IPS-NIHi11 (cell line): Measurements from ENCODE around the gene TMEM238L.
A peak's percentile ranks its signal among the peaks of the same experiment; 100 is the strongest.
"Not testable (repeated sequence)": the region's sequence is repeated elsewhere in the genome, so short reads cannot be mapped to it uniquely, and the experiment has no call there.

Experiments
- DNase-seq: peaks from one replicate; pipeline ENCODE4 v3.0.0; 2012; ENCODE audit warnings: mixed read lengths, low spot score

TMEM238L gene, protein sequence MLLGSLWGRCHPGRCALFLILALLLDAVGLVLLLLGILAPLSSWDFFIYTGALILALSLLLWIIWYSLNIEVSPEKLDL

DNA sequence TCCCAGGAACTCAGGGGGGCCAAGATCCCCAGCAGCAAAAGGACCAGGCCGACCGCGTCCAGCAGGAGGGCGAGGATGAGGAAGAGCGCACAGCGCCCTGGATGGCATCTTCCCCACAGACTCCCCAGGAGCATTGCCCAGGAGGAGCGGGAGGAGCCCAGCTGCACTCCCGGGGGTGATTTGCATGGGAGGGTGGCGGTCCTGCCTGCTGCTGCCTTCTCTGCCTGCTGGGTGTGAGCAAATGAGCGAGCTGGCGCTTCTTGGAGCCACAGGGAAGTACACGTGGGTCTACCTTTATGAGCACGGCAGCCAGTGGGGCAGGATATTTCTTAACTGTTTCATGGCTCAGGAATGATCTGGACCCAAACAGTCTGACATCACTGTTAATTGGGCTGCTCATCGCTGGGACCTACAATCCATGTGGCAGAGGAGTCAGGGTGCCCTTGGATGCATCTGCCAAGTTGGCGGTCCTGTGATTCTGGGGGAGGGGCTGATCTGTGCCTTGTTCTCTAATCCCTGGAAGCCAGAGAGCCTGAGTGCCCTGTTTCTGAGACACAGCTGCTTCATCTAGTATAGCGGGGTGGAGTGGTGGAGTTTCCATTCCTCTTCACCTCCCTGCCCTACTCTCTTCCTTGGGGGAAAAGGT is at the start of gene TMEM238L:
Gene TMEM238L, minus strand, starts transcription at position 270 of the 646 bp plus-strand sequence. Its CDS starts 136 bp downstream, at position 134.
- DNase-seq, result no peak

DNA sequence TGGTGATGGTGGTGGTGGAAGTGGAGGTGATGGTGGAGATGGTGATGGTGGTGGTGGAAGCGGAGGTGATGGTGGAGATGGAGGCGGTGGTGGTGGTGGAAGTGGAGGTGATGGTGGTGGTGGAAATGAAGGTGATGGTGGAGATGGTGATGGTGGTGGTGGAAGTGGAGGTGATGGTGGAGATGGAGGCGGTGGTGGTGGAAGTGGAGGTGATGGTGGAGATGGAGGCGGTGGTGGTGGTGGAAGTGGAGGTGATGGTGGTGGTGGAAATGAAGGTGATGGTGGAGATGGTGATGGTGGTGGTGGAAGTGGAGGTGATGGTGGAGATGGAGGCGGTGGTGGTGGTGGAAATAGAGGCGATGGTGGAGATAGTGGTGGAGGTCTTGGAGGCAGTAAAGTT is 42.7 kb upstream of the TMEM238L start:
- not testable (repeated sequence) for DNase-seq

DNA sequence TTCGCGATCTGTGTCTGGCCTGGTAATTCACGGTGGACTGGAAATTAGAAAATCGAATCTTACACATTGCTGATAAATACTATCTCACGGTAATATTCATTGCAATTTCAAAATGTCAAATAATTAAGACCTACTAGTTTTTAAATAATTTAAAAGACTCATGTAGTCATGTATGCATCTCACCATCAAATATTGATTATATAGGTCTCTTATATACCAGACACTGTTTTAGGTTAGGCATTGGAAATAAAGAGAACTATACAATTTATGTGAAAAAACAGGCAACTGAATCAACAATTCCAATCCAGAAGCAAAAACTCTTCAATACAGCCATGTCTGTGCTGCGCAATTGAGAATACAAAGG is 41.5 kb upstream of the TMEM238L start:
- DNase-seq, result no peak

DNA sequence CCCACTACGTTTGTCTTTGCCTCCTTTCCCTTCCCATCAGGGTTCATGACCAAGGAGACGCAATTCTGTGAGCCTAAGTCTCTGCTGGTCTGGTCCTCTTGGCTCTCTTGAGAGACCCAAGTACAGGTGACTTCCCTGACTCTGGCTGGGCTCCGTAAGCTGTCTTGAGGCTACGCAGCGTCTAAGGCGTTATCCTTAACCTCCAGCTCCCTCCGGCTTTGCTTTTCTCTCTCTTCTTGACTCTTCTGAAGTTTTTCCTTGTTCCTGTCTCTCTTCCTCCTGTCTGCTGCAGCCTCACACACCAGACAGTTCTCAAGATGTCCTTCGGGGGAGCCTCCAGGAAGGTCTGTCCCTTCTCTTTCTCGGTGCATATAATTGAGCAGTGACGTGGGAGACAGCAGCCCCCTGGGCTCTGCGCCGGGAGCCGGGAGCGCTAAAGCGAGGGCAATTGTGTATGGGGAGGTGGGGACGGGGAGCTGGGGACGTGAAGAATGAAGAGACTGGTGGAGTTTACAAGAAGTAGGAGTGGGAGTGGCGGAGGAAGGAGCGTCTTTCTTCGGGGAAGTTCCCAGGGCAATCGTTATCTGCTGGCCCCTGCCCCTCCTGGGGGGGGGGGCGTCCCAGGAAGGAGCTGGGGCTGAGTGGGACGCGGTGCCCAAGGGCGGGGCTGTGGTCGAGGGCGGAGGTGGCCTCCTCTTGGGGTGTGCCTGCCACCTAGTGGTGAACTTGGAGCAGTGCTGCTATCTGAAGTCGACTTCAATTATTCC is 40.9 kb upstream of the TMEM238L start:
- DNase-seq, result peak; percentile 90

DNA sequence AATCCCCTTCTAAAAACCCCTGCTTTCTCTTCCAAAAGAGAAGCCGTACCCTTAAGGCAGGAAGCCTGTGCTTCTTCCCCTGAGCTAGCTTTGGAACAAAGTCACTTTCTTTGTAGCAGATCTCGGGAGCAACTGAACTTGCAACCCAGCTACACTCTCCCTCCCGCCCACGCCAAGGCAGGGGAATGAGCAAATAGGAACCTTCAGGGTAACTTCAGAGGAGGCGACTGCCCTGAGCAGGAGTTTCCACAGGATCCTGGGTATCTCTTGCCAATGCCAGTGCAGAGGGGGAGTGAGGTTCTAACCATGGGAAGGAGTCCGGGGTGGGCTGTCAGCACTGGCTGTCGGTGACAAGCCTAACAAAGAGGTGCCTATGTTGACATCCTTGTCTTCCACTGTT is 39.9 kb upstream of the TMEM238L start:
- peak; percentile 44 for DNase-seq

DNA sequence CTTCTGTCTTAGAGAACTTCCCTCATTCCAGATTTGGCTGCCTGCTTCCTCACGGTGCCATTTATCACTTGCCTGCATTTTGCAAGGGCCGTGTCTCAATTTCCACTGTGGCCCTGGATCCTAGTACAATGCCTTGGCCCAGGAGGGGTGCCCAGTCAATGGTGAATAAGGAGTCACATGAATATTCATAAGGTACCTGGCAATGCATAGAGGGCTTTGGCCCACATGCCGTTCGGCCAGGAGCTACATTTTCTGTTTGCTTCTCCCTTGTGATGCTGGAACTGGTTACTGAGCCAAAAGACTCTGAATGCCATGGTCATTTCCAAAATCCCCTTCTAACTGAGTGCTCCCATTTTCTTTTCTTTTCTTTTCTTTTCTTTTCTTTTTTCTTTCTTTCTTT is 38.8 kb upstream of the TMEM238L start:
- DNase-seq, result no peak

DNA sequence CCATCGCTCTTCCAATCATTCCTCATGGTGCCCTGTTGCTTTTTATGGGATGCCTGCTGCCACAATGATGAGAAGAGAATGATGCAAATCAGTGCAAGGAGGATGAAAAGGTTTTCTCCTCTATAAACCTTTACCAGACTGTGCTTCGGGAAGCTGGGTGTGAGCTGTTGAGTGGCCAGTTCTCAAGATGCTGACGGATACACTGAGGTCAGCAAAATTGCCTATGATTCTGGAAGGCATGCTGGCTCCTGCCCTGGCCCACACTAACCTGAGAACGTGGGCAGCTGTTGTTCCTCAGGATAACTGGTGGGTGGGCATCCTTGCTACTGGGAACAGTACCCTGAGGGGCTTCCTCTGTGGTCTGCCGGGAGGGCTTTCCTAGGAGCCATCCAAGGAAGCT is 34.8 kb upstream of the TMEM238L start:
- DNase-seq, result no peak

DNA sequence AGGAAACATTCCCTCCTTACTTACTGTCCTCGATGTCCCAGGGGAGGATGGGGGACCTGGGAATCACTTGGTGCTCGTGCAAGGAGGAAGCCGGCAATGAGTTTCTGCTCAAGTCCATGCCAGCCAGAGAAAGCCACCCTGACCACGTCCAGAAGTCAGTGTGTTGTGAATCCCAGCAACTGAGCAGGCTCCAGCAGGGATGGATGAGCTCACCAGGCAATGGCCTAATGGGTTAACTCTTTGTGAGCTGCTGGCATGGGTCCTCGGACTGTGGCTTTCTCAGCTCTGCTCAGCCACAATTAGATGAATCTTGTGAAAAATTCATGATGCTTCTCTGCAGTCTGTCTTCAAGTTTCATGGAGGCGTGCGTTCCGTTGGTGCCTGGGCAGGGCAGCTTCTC is 34.0 kb upstream of the TMEM238L start, which contains the start of gene PIRT:
Gene PIRT, minus strand, starts transcription at position 167 of the 400 bp plus-strand sequence. CDS start 12,442 bp downstream, outside the sequence.
- DNase-seq, result no peak

DNA sequence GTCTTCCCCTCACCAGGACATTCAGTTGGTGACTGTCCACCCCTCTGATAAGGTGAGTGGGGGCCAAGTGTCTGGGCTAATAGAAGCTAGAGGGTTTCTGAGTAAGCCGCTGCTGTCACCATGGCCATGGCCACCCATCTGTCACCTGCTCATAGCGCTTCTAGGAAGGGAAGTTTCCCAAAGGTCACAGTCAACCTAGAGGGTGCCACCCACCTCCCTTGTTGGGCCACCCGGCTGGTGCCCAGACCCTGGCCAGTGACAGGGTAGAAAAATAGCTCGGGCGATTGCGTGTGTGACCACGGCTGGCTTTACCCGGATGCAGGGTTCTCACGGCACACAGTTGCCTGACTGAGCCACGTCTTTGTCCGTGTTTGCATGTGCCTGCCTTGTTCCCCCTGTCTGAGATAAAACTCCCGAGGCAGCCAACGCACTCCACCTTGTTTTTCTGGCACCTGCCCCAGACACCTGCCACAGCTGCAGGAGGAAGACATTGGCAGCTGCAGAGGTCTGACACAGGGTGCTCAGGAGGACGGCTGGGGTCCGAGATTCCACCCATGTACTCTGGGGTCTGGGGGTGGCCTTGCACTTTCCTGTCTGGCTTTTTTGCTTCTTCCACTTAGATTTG is 33.2 kb upstream of the TMEM238L start:
- no peak for DNase-seq

DNA sequence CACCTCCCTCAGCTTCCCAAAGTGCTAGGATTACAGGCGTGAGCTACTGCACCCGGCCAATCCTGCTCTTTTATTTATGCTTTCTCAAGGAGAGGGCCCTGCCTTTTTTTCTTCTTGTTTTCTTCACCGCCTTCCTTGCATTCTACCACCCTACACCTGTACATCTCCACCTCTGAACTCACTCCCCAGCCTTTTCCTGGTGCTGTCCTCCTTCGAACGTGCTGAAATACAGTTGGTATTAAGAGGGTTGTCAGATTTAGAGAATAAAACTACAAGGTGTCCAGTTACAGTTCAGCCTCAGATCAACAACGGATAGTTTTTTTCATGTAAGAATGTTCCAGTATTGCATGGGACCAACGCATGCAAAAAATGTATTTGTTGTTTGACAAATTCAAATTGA is 32.2 kb upstream of the TMEM238L start:
- DNase-seq, result no peak

DNA sequence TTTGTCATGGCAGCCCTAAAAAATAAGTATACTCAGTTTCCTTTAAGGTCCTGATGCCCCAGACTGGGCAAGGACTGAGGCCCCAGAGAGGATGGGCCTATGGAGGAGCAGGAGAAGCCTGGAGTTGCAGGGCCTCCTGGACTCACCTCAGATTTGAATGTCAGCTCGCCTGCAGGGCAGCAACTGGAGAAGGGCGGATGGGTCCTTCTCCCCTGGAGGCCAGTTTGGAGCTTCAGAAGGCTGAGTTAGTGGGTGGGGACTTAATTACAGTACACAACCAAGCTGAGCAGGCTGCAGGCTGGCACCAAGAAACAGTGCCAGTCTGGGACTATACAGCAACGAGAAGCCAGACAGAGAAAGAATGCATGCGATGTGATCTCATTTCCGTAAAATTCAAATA is 27.8 kb upstream of the TMEM238L start:
- no peak for DNase-seq

DNA sequence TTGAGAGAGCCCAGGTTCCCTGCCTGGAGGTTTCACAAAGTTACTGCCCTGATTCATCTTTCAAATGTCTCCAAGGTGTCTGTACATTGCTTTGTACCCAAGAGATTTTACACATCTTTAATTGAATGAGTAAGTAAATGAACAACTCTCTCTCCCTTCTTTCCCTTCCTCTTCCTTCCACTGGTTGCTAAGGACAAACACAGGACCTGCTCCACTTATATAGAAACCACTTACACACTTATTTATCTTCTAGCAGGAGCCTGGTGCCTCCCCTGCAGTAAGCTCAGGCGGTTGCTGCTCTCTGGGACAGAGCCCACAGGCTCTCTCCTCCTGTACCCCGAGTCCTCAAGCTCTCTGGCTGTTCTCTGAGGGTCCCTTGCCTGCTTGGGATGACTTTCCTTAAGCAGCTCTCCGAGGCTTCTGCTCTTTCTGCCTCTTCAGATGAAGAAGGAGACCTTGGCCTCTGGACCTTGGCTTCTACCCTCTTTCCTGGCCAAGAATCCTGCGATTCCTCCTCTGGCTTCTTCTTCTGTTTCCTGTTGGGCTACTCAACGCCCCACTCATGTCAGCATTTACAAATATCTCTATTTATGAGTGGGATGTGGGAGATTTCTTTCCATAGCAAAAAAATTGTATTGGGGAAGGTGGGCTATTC is 24.1 kb upstream of the TMEM238L start:
- DNase-seq, result no peak

DNA sequence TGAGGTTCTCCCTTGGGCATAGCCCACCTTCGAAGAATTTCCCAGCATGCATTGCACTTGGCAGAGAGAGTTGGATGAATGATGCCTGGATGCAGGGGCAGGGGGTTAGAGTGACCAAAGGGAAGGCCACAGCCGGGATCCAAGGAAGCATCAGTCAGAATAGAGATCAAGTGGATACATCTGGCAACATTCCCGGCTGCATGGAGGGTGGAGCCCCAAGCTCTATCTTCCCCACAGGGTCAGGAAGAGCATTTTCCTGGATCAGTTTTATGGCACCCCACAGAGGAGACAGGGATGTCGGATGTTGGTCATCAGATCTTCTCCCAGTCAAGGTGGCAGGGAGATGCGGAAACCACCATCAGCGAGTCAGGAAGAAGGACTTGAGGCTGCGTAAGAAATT is 21.0 kb upstream of the TMEM238L start:
- DNase-seq, result no peak

DNA sequence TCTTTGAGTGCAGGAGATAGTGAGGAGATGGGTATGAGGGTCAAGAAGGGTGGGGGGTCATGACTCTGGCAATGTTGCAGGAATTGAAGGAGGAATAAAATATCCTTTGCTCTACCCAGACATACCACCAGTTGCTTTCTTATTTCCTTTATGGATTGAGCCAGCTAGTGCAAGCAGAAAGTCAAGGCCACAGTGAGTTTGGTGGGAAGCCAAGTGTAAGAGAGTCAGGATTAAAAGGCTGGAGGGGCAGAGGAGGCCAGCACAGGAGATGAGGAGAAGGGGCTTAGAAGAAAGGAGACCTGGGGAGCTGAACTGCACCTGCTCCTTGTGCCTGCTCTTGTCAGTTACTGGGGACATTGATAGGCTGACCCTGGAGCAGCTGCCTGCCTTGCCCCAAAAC is 17.9 kb upstream of the TMEM238L start:
- no peak for DNase-seq

DNA sequence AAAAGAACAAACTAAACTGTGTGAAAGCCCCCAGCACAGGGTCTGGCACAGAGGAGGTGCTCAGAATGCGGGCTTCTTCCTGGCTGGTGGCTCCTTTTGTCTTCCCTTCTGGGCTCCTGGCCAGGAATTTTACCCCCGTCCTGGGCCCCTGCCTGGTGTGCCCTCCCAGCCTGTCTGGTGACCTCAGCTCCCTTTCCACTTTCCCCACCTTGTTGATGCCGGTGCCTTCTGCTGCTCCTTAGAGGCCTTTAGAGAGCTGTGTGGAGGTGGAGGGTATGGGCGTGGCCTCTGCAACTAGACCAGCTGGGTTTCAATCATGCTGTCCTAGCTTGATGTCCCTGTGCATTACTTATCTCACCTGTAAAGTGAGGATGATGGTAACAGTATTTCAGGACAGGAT is 17.2 kb upstream of the TMEM238L start:
- DNase-seq, result no peak

DNA sequence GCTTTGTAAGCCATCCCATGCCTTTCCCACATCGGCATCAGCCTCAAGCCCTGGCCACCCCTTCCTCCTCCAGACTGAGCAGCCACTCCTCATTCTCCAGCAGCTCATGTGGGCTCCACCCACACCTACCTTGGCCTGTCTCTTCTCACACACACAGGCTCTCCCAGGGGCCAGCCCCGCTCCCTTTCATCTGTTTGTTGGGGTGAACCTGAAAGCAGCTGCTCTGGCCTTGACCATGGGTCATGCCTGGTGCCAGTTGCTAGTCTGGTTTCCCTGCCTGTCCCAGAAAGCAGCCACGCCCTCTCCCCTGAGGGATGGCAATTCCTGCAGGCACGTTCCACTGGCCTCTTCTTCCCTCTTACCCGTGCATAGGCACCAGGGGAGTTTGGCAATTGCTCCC is 11.4 kb upstream of the TMEM238L start:
- DNase-seq, result no peak

DNA sequence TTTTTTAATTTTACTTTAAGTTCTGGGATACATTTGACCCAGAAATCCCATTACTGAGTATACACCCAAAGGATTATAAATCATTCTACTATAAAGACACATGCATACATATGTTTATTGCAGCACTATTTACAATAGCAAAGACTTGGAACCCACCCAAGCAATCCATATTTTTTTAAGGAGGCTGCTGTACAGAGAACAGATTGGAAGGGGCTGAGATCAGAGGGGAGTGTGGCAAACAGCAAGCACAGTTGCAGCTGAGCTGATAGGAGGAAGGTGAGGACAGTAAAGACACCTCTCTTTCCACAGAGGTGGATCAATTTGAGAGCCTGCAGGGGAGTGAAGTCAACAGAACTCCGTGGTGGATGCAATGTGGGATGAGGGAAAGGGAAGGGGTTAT is 10.2 kb upstream of the TMEM238L start:
- DNase-seq, result no peak

DNA sequence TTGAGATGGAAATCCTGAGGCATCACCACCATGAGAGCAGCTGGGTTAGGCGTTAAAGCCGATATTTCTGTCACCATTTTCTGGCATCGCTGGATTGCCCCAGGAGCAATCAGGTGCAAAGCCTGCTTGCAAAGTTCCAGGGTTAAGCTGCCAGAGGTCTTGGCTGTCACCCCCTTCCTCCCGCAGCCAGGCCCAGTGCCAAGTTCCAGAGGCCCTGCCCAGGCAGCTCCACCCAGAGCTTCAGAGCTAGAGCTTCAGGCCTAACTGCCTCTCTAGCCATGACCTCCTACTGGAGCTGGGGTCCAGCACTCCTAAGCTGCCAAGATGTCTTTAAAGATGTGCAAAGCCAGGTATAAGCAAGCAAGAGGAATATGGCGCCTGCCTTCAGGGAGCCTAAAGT is 8.8 kb upstream of the TMEM238L start:
- no peak for DNase-seq

DNA sequence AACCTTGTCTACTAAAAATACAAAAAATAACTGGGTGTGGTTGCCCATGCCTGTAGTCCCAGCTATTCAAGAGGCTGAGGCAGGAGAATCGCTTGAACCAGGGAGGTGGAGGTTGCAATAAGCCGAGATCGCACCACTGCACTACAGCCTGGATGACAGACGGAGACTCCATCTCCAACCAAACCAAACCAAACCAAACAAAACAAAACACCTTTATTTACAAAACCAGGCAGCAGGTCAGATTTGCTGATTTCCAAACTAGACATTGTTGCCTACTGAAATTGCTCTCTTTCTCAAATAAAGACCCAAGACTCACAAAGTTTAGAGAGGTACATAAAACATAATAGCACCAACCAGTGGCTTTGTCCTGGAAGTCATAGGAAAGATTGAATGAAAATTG is 5.7 kb upstream of the TMEM238L start:
- no peak for DNase-seq

DNA sequence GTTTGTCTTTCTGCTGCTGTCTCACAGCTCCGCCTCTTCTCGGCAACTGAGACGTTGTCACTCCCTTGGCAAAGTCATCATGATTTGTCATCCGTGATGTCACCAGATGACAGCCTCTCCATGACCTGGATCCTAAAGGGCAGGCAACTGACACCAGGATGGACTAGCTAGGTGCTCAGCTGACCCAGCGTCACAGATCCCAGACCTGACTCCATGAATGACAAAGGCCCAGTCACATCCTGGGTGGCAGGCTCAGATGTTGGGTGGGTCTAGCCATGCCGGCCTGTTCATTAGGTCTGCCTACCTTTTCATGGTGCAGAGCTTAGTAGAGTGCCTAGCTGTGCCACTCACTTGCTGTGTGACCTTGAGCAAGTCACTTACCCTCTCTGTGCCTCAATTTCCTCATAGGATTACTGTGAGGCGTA is 3.8 kb upstream of the TMEM238L start:
- no peak for DNase-seq

DNA sequence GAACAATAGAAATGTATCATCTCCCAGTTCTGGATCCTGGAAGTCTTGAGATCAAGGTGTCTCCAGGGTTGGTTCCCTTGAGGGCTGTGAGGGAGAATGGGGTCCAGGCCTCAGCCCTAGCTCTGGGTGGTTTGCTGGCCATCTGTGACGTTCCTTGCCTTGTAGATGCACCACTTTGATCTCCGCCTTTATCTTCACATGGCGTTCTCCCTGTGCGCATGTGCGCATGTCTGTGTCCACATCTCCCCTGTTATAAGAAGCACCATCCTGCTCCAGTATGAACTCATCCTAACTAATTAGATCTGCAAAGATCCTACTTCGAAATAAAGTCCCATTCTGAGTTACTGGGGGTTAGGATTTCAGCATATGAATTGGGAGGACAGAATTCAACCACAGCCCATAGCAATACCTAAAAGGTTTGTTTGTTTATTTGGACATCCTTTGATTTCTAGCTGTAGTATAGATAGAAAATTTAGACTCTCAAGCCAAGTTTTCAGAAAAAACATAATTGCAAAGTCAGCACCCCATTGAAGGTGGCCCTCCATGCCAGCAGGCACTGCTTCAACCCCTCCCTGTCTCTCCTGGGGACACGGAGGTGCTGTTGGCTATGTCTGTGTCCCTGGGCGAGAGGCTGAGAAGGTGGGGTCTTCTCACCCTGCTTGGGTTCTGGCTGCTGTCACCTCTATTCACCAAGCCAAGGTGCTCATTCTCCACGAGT is 2.8 kb upstream of the TMEM238L start:
- DNase-seq, result no peak

DNA sequence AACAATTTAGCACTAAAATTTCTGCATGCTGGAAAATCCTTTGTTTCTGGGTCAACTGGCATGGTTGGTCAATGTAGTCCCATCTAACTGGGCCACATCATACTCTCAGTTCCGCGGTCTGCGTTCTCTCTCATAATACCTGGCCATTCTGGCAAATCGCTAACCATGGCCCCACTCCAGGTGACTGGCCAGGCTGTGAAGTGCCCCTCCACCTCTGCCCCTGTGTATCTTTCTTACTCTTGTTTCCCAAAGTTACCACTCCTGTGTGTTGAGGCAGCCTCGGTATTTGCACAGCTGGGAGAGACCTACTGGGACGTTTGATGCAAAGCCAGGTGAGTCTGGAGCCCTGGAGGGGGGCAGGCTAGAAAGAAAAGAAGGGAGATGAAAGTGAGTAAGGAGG is 2.0 kb upstream of the TMEM238L start:
- DNase-seq, result no peak
